Subcutaneous abdominal adipose tissue (tissue), 5 donors: Measurements from ENCODE around the gene POU2F2.

Experiments
- H3K27ac ChIP-seq: one replicate; pipeline ENCODE4 v1.7.0; 2013; ENCODE audit warnings: low read depth, mild to moderate bottlenecking, inconsistent platforms, low read length, moderate library complexity
- H3K27me3 ChIP-seq, 5 donors: one replicate each; pipeline ENCODE4 v1.7.0; 2013; ENCODE audit warnings: low read length in 5 of 5, inconsistent platforms in 1 of 5; ENCODE audit not compliant: control insufficient read depth in 5 of 5, insufficient read depth in 4 of 5
- H3K36me3 ChIP-seq, 5 donors: one replicate each; pipeline ENCODE4 v1.7.0; 2013; ENCODE audit warnings: low read length in 5 of 5; ENCODE audit not compliant: control insufficient read depth in 5 of 5, insufficient read depth in 5 of 5
- H3K4me1 ChIP-seq, 5 donors: one replicate each; pipeline ENCODE4 v1.7.0; 2013; ENCODE audit warnings: low read length in 5 of 5, mild to moderate bottlenecking in 3 of 5, moderate library complexity in 1 of 5; ENCODE audit not compliant: control insufficient read depth in 5 of 5, insufficient read depth in 5 of 5
- H3K4me3 ChIP-seq, 5 donors: one replicate each; pipeline ENCODE4 v1.7.0; 2013; ENCODE audit warnings: low read length in 5 of 5, low read depth in 1 of 5
- H3K9ac ChIP-seq, 5 donors: one replicate each; pipeline ENCODE4 v1.7.0; 2013; ENCODE audit warnings: low read length in 5 of 5, mild to moderate bottlenecking in 4 of 5, moderate library complexity in 3 of 5
- H3K9me3 ChIP-seq, 5 donors: one replicate each; pipeline ENCODE4 v1.7.0; 2013; ENCODE audit warnings: low read length in 5 of 5; ENCODE audit not compliant: control insufficient read depth in 5 of 5
- donor health status: healthy.
- donor health status: healthy.
- donor health status: healthy.
- donor health status: healthy.
- donor health status: healthy.

The POU2F2 gene

DNA sequence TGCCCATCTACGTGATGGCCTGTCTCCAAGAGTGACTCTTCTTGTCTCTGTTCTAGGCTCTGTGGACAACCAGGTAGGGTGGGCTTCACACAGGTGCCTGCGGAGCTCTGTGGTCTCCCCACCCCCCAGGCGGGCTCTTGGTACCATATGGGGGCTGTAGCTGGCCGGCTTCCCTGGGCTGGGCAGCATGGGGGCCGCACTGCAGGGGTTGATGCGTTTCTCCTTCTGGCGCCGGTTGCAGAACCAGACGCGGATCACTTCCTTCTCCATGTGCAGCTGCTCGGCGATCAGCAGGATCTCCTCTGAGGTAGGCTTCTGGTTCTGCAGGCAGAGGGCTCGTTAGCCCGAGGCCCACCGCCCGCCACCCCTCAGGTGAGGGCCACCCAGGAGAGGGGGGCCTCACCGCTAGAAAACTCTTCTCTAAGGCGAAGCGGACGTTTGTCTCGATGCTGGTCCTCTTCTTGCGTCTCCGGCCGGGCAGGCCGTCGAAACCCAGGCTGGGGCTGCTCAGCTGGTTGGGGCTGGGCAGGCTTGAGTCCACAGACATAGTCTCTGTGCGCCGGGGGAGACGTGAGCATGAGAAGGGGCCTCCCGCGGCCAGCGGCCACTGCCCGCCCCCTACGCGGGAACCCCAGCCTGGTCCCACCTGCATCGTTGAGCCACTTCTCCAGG is 37.0 kb downstream of the POU2F2 start:
- peaks cover 0 to 17% (median 0%) of the 10 kb centered on the region in 5 donors for H3K36me3 ChIP-seq

DNA sequence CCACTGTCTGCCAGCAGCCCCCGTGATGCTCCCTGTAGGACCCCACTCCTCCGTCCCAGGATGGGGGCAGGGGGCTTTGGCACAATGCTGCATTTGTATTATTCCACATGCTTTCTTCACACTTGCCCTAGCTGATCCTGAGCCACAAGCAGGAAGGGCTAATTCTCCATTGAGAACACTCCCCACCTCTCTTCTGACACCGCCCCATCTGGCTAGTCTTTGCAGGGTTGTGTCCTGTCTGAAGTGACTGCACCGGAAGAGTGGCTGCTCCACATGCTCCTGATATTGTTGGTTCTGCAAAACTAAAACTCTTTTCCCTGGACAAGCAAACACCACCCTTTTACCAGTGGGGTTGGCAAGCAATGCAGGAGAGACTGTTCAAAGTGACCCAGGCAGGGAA is 38.3 kb downstream of the POU2F2 start:
- Histone ChIP-seq H3K4me3 (no peak overlapping the region), H3K9ac (no peak overlapping the region), H3K9me3 (no peaks in the 10 kb centered on the region), H3K27me3 (peaks cover 0 to 15% (median 5%) of the 10 kb centered on the region in 5 donors), H3K4me1 (peaks cover 3 to 44% (median 14%) of the 10 kb centered on the region in 5 donors), H3K36me3 (peaks cover 0 to 17% (median 0%) of the 10 kb centered on the region in 5 donors), H3K27ac (no peak overlapping the region)

More for the DNA sequence above, 37.0 kb downstream of the POU2F2 start:
- Histone ChIP-seq H3K27ac (no peak overlapping the region), H3K9me3 (no peaks in the 10 kb centered on the region), H3K4me3 (no peak overlapping the region), H3K27me3 (peaks cover 2 to 19% (median 5%) of the 10 kb centered on the region in 5 donors), H3K4me1 (peaks cover 0 to 35% (median 10%) of the 10 kb centered on the region in 5 donors), H3K9ac (no peak overlapping the region)

- Histone ChIP-seq H3K27ac (no peak overlapping the region), H3K4me3 (no peak overlapping the region), H3K27me3 (peaks cover 0 to 15% (median 5%) of the 10 kb centered on the region in 5 donors), H3K4me1 (peaks cover 4 to 48% (median 16%) of the 10 kb centered on the region in 5 donors), H3K36me3 (peaks cover 0 to 17% (median 0%) of the 10 kb centered on the region in 5 donors), H3K9ac (no peak overlapping the region), H3K9me3 (no peaks in the 10 kb centered on the region)
Observed at GRCh38 chr19:42093505-42093904, 38.7 kb downstream of the POU2F2 start.

DNA sequence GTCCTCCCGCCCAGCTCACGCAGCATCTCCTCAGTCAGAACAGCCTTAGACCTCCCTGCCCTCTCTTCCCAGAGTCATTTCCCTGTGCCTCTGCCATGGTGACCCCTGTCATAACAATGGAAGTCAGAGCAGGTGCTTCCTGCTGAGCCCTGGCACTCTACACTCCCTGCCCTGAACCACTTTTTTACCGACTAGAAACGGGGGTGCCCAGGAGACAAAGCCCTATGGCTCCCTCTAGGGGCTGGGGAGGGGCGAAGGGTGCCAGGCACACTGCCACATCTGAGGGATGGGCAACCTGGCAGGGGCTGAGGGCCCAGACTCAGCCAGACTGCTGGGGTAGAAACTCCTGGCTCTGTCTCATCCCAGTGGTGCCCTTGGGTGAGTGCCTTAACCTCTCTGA is 39.9 kb downstream of the POU2F2 start:
- Histone ChIP-seq H3K27ac (no peak overlapping the region), H3K9ac (no peak overlapping the region), H3K4me3 (no peak overlapping the region), H3K4me1 (peaks cover 7 to 52% (median 16%) of the 10 kb centered on the region in 5 donors), H3K36me3 (peaks cover 0 to 17% (median 0%) of the 10 kb centered on the region in 5 donors), H3K27me3 (peaks cover 0 to 15% (median 5%) of the 10 kb centered on the region in 5 donors), H3K9me3 (no peaks in the 10 kb centered on the region)

- Histone ChIP-seq H3K9ac (peak overlapping the region in 1 of 5 donors; percentile 18), H3K36me3 (peaks cover 0 to 17% (median 0%) of the 10 kb centered on the region in 5 donors), H3K4me1 (peaks cover 7 to 52% (median 16%) of the 10 kb centered on the region in 5 donors), H3K27ac (no peak overlapping the region), H3K9me3 (no peaks in the 10 kb centered on the region), H3K4me3 (no peak overlapping the region), H3K27me3 (peaks cover 0 to 15% (median 5%) of the 10 kb centered on the region in 5 donors)
Observed at GRCh38 chr19:42091742-42092141, 40.5 kb downstream of the POU2F2 start.

DNA sequence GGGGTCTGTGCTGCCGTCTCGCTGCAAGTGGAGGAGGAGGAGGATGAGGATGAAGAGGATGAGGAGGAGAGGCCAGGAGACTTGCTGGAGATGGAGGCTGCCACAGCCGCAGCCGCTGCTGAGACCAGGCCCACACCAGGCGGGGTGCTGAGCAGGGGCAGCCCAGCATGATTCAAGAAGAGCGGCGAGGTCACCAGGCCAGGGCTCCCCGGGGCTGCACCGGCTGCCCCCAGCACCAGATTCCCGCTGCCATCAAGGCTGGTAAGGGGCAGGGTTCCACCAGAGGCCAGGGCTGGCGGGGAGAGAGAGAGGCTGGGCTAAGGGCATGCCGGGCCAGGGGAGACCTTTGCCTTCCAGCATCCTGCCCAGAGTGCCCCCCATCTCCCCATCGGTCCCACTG is 40.9 kb downstream of the POU2F2 start:
- no peak overlapping the region for H3K4me3 ChIP-seq
- no peaks in the 10 kb centered on the region for H3K9me3 ChIP-seq
- peaks cover 0 to 17% (median 0%) of the 10 kb centered on the region in 5 donors for H3K36me3 ChIP-seq
- no peak overlapping the region for H3K27ac ChIP-seq
- peaks cover 0 to 11% (median 5%) of the 10 kb centered on the region in 5 donors for H3K27me3 ChIP-seq
- peak overlapping the region in 1 of 5 donors; percentile 18 for H3K9ac ChIP-seq
- peaks cover 7 to 52% (median 16%) of the 10 kb centered on the region in 5 donors for H3K4me1 ChIP-seq

GRCh38 chr19:42090672-42091071 is 41.6 kb downstream of the POU2F2 start:
- peaks cover 7 to 52% (median 16%) of the 10 kb centered on the region in 5 donors for H3K4me1 ChIP-seq
- H3K27ac ChIP-seq: no peak overlapping the region
- peak overlapping the region in 1 of 5 donors; percentile 6 for H3K9ac ChIP-seq
- no peak overlapping the region for H3K4me3 ChIP-seq
- peaks cover 0 to 5% (median under 1%) of the 10 kb centered on the region in 5 donors for H3K27me3 ChIP-seq
- H3K36me3 ChIP-seq: peaks cover 0 to 17% (median 0%) of the 10 kb centered on the region in 5 donors
- H3K9me3 ChIP-seq: no peaks in the 10 kb centered on the region

DNA sequence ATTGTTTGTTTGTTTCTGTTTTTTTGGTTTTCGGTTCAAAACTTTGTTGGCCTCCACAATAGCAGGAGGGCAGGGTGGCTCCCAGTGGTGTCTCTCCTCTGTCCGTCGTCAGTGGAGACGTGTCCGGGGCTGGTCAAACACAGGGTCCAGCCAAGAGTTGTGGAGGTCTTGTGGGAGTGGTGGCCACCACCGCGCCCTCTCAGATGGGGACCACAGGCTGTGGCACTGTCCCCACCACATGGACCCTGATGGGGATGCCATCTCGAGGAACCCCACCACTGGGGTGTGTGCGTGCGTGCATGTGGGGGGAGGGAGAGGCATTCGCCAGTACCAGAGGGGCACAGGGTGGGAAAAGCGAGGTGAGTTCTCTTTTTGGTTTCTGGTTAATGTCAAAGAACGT is 42.5 kb downstream of the POU2F2 start:
- no peak overlapping the region for H3K9ac ChIP-seq
- H3K4me1 ChIP-seq: peaks cover 7 to 50% (median 16%) of the 10 kb centered on the region in 5 donors
- no peak overlapping the region for H3K4me3 ChIP-seq
- H3K27ac ChIP-seq: no peak overlapping the region
- no peaks in the 10 kb centered on the region for H3K9me3 ChIP-seq
- H3K27me3 ChIP-seq: peaks cover 0 to 2% (median 0%) of the 10 kb centered on the region in 5 donors
- peaks cover 0 to 8% (median 0%) of the 10 kb centered on the region in 5 donors for H3K36me3 ChIP-seq

- Histone ChIP-seq H3K27ac (peak overlapping the region; percentile 1), H3K4me3 (peak overlapping the region in 2 of 5 donors; percentile 3 to 46), H3K27me3 (peaks cover 0 to 2% (median 0%) of the 10 kb centered on the region in 5 donors), H3K9me3 (no peaks in the 10 kb centered on the region), H3K9ac (peak overlapping the region in 2 of 5 donors; percentile 31 to 35), H3K36me3 (peaks cover 0 to 7% (median 0%) of the 10 kb centered on the region in 5 donors), H3K4me1 (peaks cover 7 to 45% (median 16%) of the 10 kb centered on the region in 5 donors)
Observed at GRCh38 chr19:42089191-42089750, 43.0 kb downstream of the POU2F2 start.
